Panc1 (cell line): Measurements from ENCODE around the gene TMC8. TPM values are rescaled to one million over a fixed set of nuclear protein-coding genes. Genes with fewer than 3 reads are reported as not detected.

Experiments used
- ATAC-seq: fragments of 200-7000 bp; cut with Tn5 transposase; 2 replicates; pipeline ENCODE4 v1.9.1; 2020; ENCODE audit warnings: mild to moderate bottlenecking, moderate library complexity
- BruUV-seq: library from RNA; stranded (reverse); fragments of 400-500 nt; replicated peaks from 2 replicates; lab custom pipeline; 2021; lab: Mats Ljungman, UMichigan
- CTCF ChIA-PET: fragments of 300-600 bp; sonication (Branson Sonifier 250); formaldehyde crosslinking; loops from one replicate; lab custom pipeline; 2022; ENCODE audit warnings: antibody characterized with exemption; lab: Charles Lee
- POLR2A ChIA-PET: fragments of 300-600 bp; sonication (Branson Sonifier 250); formaldehyde crosslinking; loops from one replicate; lab custom pipeline; 2022; ENCODE audit warnings: antibody characterized with exemption; lab: Charles Lee
- DNase-seq: peaks from one replicate; pipeline ENCODE4 v3.0.0-alpha.2; 2010; ENCODE audit warnings: low read depth, low spot score
- H3K27ac ChIP-seq: 2 replicates; pipeline ENCODE4 v1.5.1; 2011; ENCODE audit warnings: mild to moderate bottlenecking, low read length, inconsistent platforms
- H3K27me3 ChIP-seq: fragments of 200-500 bp; sonication (Bioruptor generic); 2 replicates; pipeline ENCODE4 v1.6.0; 2014; ENCODE audit warnings: low read length, inconsistent platforms; ENCODE audit not compliant: control insufficient read depth, insufficient read depth
- H3K36me3 ChIP-seq: fragments of 200-500 bp; sonication (Bioruptor generic); 2 replicates; pipeline ENCODE4 v1.5.1; 2014; ENCODE audit warnings: inconsistent platforms, mild to moderate bottlenecking, low read length, moderate library complexity; ENCODE audit not compliant: control insufficient read depth, insufficient read depth
- H3K4me1 ChIP-seq: 2 replicates; pipeline ENCODE4 v1.5.1; 2011; ENCODE audit warnings: inconsistent platforms, mild to moderate bottlenecking, low read length, moderate library complexity; ENCODE audit not compliant: control insufficient read depth, insufficient read depth
- H3K4me3 ChIP-seq, 2 experiments: 2 replicates each; pipeline ENCODE4 v1.5.1; 2011 to 2012; ENCODE audit warnings: low read depth in 2 of 2, low read length in 2 of 2, mild to moderate bottlenecking in 2 of 2, inconsistent platforms in 1 of 2, moderate library complexity in 1 of 2
- H3K9me3 ChIP-seq: fragments of 200-500 bp; sonication (Bioruptor generic); 2 replicates; pipeline ENCODE4 v1.5.1; 2014; ENCODE audit warnings: low read depth, mild to moderate bottlenecking, inconsistent platforms, low read length, moderate library complexity; ENCODE audit not compliant: control insufficient read depth, insufficient read depth
- CTCF ChIP-seq: fragments of 450-650 bp; IDR thresholded peaks from 2 replicates; pipeline ENCODE4 v1.5.1; 2017; ENCODE audit warnings: mild to moderate bottlenecking
- POLR2AphosphoS5 ChIP-seq: IDR thresholded peaks from 2 replicates; pipeline ENCODE4 v1.6.1; 2012; ENCODE audit warnings: mild to moderate bottlenecking, low read depth, low read length, moderate library complexity
- SIN3A ChIP-seq: IDR thresholded peaks from 2 replicates; pipeline ENCODE4 v1.6.1; 2012; ENCODE audit warnings: low read depth, mild to moderate bottlenecking, low read length, moderate library complexity, borderline replicate concordance; ENCODE audit not compliant: insufficient read depth
- TCF7L2 ChIP-seq: IDR thresholded peaks from 2 replicates; pipeline ENCODE4 v1.6.1; 2011; ENCODE audit warnings: mild to moderate bottlenecking, low read depth, low read length, inconsistent platforms
- in situ Hi-C: cut with HindIII; loops from 2 replicates; pipeline ENCODE4 v1.10.0; 2016; ENCODE audit warnings: low sequenced_read_pairs, low pct_unique_long_range_greater_than_20kb
- intact Hi-C: fragments of 100-400 bp; cut with micrococcal nuclease; formaldehyde crosslinking; loops from one replicate; pipeline ENCODE4 v1.10.0; 2022; ENCODE audit not compliant: unreplicated experiment
- total RNA-seq: library from RNA; stranded (reverse); gene quantifications from one replicate; pipeline ENCODE4 v1.2.1, GENCODE V29; 2021; ENCODE audit not compliant: unreplicated experiment
- TF ChIP-seq, protein P1 (sequence below), 2 experiments: IDR thresholded peaks; 2 replicates each; pipeline ENCODE4 v1.6.1; 2011 to 2012; ENCODE audit warnings: low read depth in 2 of 2, control low read depth in 1 of 2, low read length in 1 of 2, mild to moderate bottlenecking in 1 of 2, moderate library complexity in 1 of 2; ENCODE audit not compliant: insufficient read depth in 1 of 2

TMC8 gene
- total RNA-seq, 1 experiment from 2014 or later: 1.4 TPM

- no peaks in the 10 kb centered on the region for H3K9me3 ChIP-seq
- POLR2A ChIA-PET: interaction anchor here (0.9 kb wide), 1 partner anchor 11 kb away, joined by 7 read pairs; no protein-coding TSS in a partner anchor
- no TSS peak for BruUV-seq
- H3K4me3 ChIP-seq: no peak overlapping the region
- DNase-seq: no peak
- intact Hi-C loops: loop anchor here (5.0 kb wide), 1 partner anchor 65 kb away; no protein-coding TSS in a partner anchor
- CTCF ChIA-PET: no interaction called here
- no peak; the same call in 1 of the 2 replicates for ATAC-seq
- TF ChIP-seq SIN3A (no peak), CTCF (no peak), POLR2AphosphoS5 (no peak), TCF7L2 (no peak)
- TF ChIP-seq, protein P1, sequence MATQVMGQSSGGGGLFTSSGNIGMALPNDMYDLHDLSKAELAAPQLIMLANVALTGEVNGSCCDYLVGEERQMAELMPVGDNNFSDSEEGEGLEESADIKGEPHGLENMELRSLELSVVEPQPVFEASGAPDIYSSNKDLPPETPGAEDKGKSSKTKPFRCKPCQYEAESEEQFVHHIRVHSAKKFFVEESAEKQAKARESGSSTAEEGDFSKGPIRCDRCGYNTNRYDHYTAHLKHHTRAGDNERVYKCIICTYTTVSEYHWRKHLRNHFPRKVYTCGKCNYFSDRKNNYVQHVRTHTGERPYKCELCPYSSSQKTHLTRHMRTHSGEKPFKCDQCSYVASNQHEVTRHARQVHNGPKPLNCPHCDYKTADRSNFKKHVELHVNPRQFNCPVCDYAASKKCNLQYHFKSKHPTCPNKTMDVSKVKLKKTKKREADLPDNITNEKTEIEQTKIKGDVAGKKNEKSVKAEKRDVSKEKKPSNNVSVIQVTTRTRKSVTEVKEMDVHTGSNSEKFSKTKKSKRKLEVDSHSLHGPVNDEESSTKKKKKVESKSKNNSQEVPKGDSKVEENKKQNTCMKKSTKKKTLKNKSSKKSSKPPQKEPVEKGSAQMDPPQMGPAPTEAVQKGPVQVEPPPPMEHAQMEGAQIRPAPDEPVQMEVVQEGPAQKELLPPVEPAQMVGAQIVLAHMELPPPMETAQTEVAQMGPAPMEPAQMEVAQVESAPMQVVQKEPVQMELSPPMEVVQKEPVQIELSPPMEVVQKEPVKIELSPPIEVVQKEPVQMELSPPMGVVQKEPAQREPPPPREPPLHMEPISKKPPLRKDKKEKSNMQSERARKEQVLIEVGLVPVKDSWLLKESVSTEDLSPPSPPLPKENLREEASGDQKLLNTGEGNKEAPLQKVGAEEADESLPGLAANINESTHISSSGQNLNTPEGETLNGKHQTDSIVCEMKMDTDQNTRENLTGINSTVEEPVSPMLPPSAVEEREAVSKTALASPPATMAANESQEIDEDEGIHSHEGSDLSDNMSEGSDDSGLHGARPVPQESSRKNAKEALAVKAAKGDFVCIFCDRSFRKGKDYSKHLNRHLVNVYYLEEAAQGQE (IDR thresholded peaks at IDR 0.05; ENCODE audit: insufficient read depth in 1 of 2, low read depth in 2 of 2, low read length in 1 of 2): no peak
- H3K36me3 ChIP-seq: no peaks in the 10 kb centered on the region
- no peak overlapping the region for H3K27ac ChIP-seq
- no peaks in the 10 kb centered on the region; the same call in 1 of the 2 replicates for H3K4me1 ChIP-seq
- no peaks in the 10 kb centered on the region for H3K27me3 ChIP-seq
- in situ Hi-C loops: no loop called here
These were observed 18.6 kb upstream of the TMC8 start for GRCh38 chr17:78111727-78112517.

DNA sequence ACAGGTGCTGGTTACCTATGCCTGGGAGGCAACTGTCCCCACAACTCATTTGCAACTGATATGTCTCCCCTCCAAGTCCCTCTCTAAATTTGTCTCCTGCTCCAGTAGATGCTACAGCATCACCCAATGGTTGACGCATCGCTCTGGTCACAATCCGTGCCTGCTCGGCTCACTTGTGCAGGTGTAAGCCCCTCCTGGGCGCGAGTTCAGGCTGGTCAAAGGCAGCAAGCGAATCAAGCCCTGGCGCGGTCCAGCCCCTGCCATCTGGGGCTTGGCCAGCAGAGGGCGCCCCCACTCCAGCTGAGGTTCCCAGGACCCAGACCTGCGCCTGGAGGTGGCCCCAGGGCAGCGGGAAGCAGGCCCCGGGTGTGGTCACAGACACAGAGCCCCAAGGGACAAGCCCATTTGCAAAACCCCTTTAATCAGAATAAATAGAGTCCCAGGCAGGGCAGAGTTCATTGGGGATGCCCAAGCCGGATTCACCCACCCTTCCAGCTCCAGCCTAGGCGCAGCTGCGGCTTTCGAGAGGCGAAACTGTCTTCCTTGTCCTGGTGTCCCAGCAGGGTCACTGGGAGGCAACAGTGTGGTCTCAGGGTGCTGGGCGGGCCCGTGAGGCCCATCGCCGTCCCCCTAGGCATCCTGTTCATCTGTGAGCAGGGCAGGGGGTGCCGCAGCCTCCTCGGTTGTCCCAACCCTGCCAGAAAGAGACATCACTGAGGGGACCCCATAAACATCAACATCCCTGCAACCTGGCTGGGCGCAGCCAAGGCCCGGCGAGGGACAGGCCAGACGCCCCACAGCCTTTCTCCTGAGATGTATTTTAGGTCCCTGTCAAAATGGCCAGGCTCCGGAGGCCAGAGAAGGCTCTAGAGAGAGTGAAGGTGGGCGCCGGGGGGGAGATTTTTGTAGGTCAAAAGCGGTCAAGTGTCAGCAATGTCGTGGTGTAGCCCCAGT lies 17.8 kb upstream of the TMC8 start:
- ATAC-seq: peak; percentile 90
- no TSS peak for BruUV-seq
- intact Hi-C loops: loop anchor here (5.0 kb wide), 1 partner anchor 65 kb away; no protein-coding TSS in a partner anchor

More for the DNA sequence above, 17.8 kb upstream of the TMC8 start:
- POLR2A ChIA-PET: no interaction called here
- CTCF ChIA-PET: interaction anchor here (0.6 kb wide), 2 partner anchors 68 to 77 kb away, joined by 4 read pairs; no protein-coding TSS in a partner anchor
- TF ChIP-seq CTCF (peak; percentile 99), POLR2AphosphoS5 (no peak)
- no peak for DNase-seq
- in situ Hi-C loops: no loop called here
- Histone ChIP-seq H3K4me3 (no peak overlapping the region), H3K36me3 (no peaks in the 10 kb centered on the region), H3K27ac (no peak overlapping the region), H3K9me3 (no peaks in the 10 kb centered on the region), H3K4me1 (no peaks in the 10 kb centered on the region; the same call in 1 of the 2 replicates), H3K27me3 (no peaks in the 10 kb centered on the region)
